ENCODE measurements around the gene EML1.

The EML1 gene

DNA sequence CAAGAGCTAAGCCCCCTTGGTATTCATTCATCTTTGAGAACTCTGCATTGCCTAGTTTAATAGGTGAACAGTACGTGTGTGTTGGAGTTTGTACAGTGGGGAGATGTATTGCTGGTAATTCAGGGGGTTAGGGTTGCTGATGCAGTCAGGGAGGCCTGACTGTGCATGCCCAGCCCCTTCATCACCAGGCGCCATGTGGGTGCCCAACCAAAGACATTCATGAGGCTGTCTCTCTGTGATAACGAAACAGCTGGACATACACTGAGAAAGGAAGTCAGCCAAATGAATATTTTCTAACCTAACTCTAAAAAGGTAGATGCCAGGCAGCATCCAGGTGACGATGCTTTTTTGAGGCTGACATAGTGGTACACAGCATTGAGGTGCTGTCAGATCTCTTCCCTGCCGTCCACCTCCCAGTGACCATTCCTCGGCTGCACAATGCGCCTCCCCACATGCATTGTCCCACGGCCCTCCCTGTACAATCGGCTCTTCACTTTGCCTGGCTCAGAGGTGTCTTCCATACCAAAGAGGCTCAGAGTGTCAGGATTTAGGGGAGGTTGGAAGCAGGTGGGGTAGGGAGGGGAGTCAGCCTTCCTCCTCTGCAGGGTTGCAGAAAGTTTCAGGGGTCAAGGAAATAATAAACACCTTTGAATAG is 19.0 kb downstream of the EML1 start:
- no peak overlapping the region for H3K4me3 ChIP-seq (ENCODE audit: low read length)
- TF ChIP-seq ZNF274 (IDR thresholded peaks at IDR 0.05; ENCODE audit: low read depth, low read length), result no peak

DNA sequence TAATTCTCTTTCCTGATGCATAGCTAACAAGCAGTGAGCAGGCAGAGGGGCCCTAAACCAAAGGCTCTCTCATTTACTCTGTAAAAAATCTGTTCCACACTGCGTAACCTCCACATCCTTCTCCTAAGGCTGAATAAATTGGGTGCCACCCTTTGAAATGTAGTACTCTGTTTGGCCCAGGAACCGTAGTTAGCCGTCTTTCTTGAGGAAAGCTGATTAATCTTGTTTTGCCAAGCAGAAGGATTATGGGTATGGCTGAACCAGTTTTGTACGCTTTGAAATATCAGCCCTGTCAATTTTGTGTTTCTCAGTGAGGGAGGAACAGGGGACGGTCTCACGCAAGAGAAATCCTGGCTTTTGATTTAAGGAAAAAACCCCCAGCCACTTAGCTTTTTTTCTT is 19.7 kb downstream of the EML1 start:
- no peak for TF ChIP-seq ZNF274 (IDR thresholded peaks at IDR 0.05; ENCODE audit: low read depth, low read length)
- H3K4me3 ChIP-seq (ENCODE audit: low read length), result no peak overlapping the region

- H3K4me3 ChIP-seq (ENCODE audit: low read length), result no peak overlapping the region
- TF ChIP-seq ZNF274 (IDR thresholded peaks at IDR 0.05; ENCODE audit: low read depth, low read length), result no peak
Observed at GRCh38 chr14:99815696-99816095, 22.5 kb downstream of the EML1 start.

- no peak for TF ChIP-seq ZNF274 (IDR thresholded peaks at IDR 0.05; ENCODE audit: low read depth, low read length)
- no peak overlapping the region for H3K4me3 ChIP-seq (ENCODE audit: low read length)
Observed at GRCh38 chr14:99816217-99816616, 23.0 kb downstream of the EML1 start.

- no peak overlapping the region for H3K4me3 ChIP-seq (ENCODE audit: low read length)
- no peak for TF ChIP-seq ZNF274 (IDR thresholded peaks at IDR 0.05; ENCODE audit: low read depth, low read length)
Observed at GRCh38 chr14:99816642-99817041, 23.4 kb downstream of the EML1 start.

DNA sequence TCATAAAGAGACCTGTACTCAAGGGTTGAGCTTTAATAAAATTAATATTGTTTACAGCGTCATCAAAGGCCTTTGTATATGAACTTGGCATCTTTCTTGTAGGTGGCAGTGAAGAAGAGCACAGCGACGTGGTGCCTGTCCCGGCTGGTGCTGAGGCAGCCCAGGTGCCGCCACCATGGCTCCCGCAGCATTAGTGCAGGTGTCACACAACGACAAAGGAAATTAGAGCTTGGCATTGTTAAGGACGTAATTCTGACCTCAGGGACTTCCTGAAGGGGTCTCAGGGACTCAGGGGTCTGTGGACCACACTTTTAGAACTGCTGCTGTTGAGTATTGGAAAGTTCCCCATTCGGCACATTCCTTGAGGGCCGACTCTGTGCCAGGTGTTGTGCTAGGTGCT is 24.1 kb downstream of the EML1 start:
- H3K4me3 ChIP-seq (ENCODE audit: low read length), result no peak overlapping the region
- no peak for TF ChIP-seq ZNF274 (IDR thresholded peaks at IDR 0.05; ENCODE audit: low read depth, low read length)

DNA sequence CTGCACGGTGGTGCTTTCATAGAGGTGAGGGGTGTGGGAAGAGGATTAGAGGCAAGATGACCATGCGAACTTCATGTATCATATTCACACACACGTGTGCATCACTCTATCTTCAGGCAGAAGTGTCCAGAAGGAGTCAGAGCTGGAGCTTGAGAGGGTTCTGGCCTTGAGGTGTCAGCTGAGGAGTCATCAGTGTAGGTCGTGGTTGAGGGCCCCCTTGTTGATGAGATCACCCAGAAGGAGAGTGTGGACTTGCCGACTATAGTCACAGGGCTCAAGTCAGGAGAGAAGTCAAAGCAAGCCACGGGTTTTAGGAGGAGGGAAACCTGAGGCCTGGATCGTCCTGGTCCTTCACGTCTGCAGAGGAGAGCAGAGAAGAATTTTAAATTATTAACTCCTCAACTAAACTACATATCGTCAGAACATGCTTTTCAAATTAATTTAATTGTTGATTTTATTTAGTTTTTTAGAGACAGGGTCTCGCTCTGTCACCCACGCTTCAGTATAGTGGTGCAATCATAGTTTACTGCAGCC is 25.4 kb downstream of the EML1 start:
- H3K4me3 ChIP-seq (ENCODE audit: low read length), result no peak overlapping the region
- TF ChIP-seq ZNF274 (IDR thresholded peaks at IDR 0.05; ENCODE audit: low read depth, low read length), result no peak

- no peak for TF ChIP-seq ZNF274 (IDR thresholded peaks at IDR 0.05; ENCODE audit: low read depth, low read length)
Observed at GRCh38 chr14:99819514-99819913, 26.3 kb downstream of the EML1 start.

GRCh38 chr14:99820702-99821331 is 27.6 kb downstream of the EML1 start:
- TF ChIP-seq ZNF274 (IDR thresholded peaks at IDR 0.05; ENCODE audit: low read depth, low read length), result no peak
- no peak overlapping the region for H3K4me3 ChIP-seq (ENCODE audit: low read length)

More at GRCh38 chr14:99819514-99819913, 26.3 kb downstream of the EML1 start:
- no peak overlapping the region for H3K4me3 ChIP-seq (ENCODE audit: low read length)

DNA sequence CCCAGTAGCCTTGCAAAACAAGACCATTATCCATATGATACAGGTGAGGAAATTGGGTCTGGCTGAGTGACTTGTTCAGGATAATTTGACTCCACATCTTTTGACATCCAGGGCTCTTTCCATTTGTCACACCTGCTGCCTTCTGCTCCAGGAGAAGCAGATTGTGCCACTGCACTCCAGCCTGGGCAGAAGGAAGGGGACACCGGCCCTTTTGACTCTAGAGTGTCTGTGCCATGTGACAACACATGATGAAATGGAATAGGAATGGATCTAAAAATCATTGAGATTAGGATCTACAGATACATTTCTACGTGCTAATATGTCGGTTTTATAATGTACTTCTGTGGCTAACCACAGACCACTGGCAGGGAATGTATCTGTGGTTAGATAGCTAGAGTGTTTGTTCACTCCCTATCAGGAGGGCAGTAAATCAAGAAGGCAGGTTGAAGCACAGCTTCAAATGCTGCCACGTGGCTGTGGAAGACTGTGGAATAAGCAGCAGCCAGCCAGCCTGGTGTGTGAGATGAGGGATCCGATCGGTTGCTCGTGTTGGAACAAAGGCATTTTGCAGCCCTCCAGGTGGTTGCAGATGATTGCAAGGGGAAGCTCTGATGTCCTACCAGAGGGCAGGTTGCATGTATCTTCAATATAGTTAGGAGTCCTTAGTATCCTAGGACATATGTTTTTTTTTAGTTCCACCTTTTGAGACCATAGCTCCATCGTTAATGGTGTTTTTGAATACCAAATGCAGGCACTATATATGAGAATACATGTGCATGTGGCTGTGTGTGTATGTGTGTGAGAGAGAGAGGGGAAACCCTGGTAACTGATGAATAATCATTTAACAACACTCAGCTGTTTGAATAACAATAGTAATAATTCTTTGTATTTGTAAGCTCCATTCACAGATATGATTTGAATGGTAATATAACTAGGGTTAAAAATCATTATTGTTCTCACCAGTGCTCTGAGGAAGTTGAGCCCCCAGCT is 28.6 kb downstream of the EML1 start:
- no peak for TF ChIP-seq ZNF274 (IDR thresholded peaks at IDR 0.05; ENCODE audit: low read depth, low read length)
- no peak overlapping the region for H3K4me3 ChIP-seq (ENCODE audit: low read length)

GRCh38 chr14:99822800-99823455 is 29.7 kb downstream of the EML1 start:
- TF ChIP-seq ZNF274 (IDR thresholded peaks at IDR 0.05; ENCODE audit: low read depth, low read length), result no peak

GRCh38 chr14:99824776-99825175 is 31.6 kb downstream of the EML1 start:
- no peak for TF ChIP-seq ZNF274 (IDR thresholded peaks at IDR 0.05; ENCODE audit: low read depth, low read length)
- no peak overlapping the region for H3K4me3 ChIP-seq (ENCODE audit: low read length)

More at GRCh38 chr14:99822800-99823455, 29.7 kb downstream of the EML1 start:
- no peak overlapping the region for H3K4me3 ChIP-seq (ENCODE audit: low read length)

DNA sequence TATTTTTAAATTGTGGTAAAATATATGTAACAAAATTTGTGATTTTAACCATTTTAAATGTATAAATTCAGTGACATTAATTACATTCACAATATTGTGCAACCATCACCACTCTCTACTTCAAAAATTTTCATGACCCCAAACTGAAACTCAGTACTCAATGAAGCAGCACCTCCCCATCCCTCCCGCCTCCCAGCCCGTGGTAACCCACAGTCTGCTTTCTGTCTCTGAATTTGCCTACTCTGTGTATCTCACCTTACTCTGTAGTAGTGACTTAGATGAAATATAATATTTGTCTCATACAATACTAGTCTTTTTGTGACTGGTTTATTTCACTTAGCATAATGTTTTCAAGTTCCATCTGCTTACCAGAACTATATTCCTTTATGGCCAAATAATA is 36.2 kb downstream of the EML1 start:
- H3K4me3 ChIP-seq (ENCODE audit: low read length), result no peak overlapping the region

DNA sequence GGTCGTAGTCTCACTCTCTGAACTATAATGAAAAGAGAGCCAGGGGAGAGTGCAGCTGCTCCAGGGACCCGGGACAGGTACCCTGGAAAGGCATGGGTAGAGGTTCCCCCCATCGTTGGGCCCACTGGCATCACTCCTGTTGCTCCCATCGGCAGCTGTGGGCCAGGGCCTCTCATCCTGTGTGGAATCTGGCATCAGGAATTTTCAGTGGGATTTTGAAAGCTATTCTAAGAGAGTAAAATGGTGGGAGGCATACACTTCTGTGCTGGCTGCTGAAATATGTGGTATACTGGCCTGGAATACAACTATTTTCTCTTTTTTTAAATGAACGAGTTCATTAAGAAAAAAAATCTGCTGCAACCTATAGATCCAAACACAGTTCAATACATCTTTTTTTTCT is 38.1 kb downstream of the EML1 start:
- no peak overlapping the region for H3K4me3 ChIP-seq (ENCODE audit: low read length)
- no peak for TF ChIP-seq ZNF274 (IDR thresholded peaks at IDR 0.05; ENCODE audit: low read depth, low read length)

More for the DNA sequence above, 36.2 kb downstream of the EML1 start:
- TF ChIP-seq ZNF274 (IDR thresholded peaks at IDR 0.05; ENCODE audit: low read depth, low read length), result no peak

All from GM08714 (cell line).